H1 (cell line): Measurements from ENCODE around the gene MECR. TPM values are rescaled to one million over a fixed set of nuclear protein-coding genes. Genes with fewer than 3 reads are reported as not detected.

ENCODE experiments used
- CTCF ChIA-PET: fragments of 300-600 bp; sonication (Branson Sonifier 250); formaldehyde crosslinking; loops from one replicate; lab custom pipeline; 2021; ENCODE audit not compliant: partially characterized antibody; lab: Charles Lee
- POLR2A ChIA-PET: fragments of 300-600 bp; sonication (Branson Sonifier 250); formaldehyde crosslinking; loops from one replicate; lab custom pipeline; 2021; ENCODE audit warnings: inconsistent platforms; ENCODE audit not compliant: partially characterized antibody; lab: Charles Lee
- DNase-seq, 2 experiments: peaks; one replicate each; pipeline versions ENCODE4 v3.0.0 to v3.0.0-alpha.2; 2010 to 2022; ENCODE audit warnings: low spot score in 2 of 2, low read depth in 1 of 2, mixed read lengths in 1 of 2
- FAIRE-seq: peaks from 2 replicates; lab custom pipeline; 2011; peaks lifted over from hg19 to GRCh38; lab: Jason Lieb, UNC
- H2AFZ ChIP-seq: 2 replicates; pipeline ENCODE4 v1.8.1; 2012; ENCODE audit warnings: low read length, inconsistent platforms
- H2AK5ac ChIP-seq: 2 replicates; pipeline ENCODE4 v1.6.1; 2013; ENCODE audit warnings: low read depth, low read length
- H2BK120ac ChIP-seq: replicated peaks from 2 replicates; pipeline ENCODE3; 2013; ENCODE audit warnings: low read depth, low read length, inconsistent platforms
- H2BK12ac ChIP-seq: 2 replicates; pipeline ENCODE4 v1.6.1; 2013; ENCODE audit warnings: low read depth, low read length
- H2BK15ac ChIP-seq: 2 replicates; pipeline ENCODE4 v1.6.1; 2013; ENCODE audit warnings: low read length
- H2BK20ac ChIP-seq: 2 replicates; pipeline ENCODE4 v1.6.1; 2013; ENCODE audit warnings: low read length
- H2BK5ac ChIP-seq: 2 replicates; pipeline ENCODE4 v1.6.1; 2013; ENCODE audit warnings: low read depth, low read length
- H3K14ac ChIP-seq: 2 replicates; pipeline ENCODE4 v1.6.1; 2013; ENCODE audit warnings: inconsistent platforms; ENCODE audit not compliant: insufficient read length
- H3K18ac ChIP-seq: 2 replicates; pipeline ENCODE4 v1.6.1; 2013; ENCODE audit warnings: low read length; ENCODE audit errors: extremely low read depth
- H3K23ac ChIP-seq: 2 replicates; pipeline ENCODE4 v1.6.1; 2013; ENCODE audit warnings: inconsistent platforms; ENCODE audit not compliant: insufficient read length
- H3K23me2 ChIP-seq: 2 replicates; pipeline ENCODE4 v1.6.1; 2013; ENCODE audit warnings: low read depth, low read length
- H3K27ac ChIP-seq: 2 replicates; pipeline ENCODE4 v1.6.1; 2011; ENCODE audit warnings: low read depth, low read length, inconsistent platforms
- H3K27me3 ChIP-seq, 4 experiments: replicated peaks in 1 of 4; 1 replicate in 1 of 4; 2 replicates in 3 of 4; pipeline versions ENCODE4 v1.6.1 to v1.8.1; 2011 to 2013; ENCODE audit warnings: low read length in 3 of 4, mild to moderate bottlenecking in 3 of 4, inconsistent platforms in 2 of 4, mixed read lengths in 2 of 4, moderate library complexity in 1 of 4; ENCODE audit not compliant: control insufficient read depth in 3 of 4, insufficient read depth in 3 of 4; ENCODE audit errors: extremely low read depth in 1 of 4
- H3K36me3 ChIP-seq, 4 experiments: 2 replicates each; pipeline versions ENCODE4 v1.6.1 to v1.8.1; 2011 to 2013; ENCODE audit warnings: mild to moderate bottlenecking in 4 of 4, low read length in 3 of 4, moderate library complexity in 2 of 4, control low read depth in 1 of 4, inconsistent platforms in 1 of 4; ENCODE audit not compliant: insufficient read depth in 4 of 4, control insufficient read depth in 2 of 4
- H3K4ac ChIP-seq: replicated peaks from 2 replicates; pipeline ENCODE3; 2013; ENCODE audit warnings: low read length, low read depth, mixed read lengths, inconsistent platforms; ENCODE audit not compliant: insufficient read length
- H3K4me1 ChIP-seq, 4 experiments: replicated peaks in 1 of 4; 1 replicate in 1 of 4; 2 replicates in 3 of 4; pipeline versions ENCODE4 v1.6.1 to v1.8.1; 2011 to 2013; ENCODE audit warnings: low read length in 3 of 4, inconsistent platforms in 2 of 4, mixed read lengths in 1 of 4; ENCODE audit not compliant: insufficient read depth in 4 of 4, control insufficient read depth in 3 of 4
- H3K4me2 ChIP-seq, 2 experiments: 2 replicates each; pipeline versions ENCODE4 v1.6.1 to v1.8.1; 2011 to 2013; ENCODE audit warnings: low read depth in 2 of 2, low read length in 2 of 2, control low read depth in 1 of 2, inconsistent platforms in 1 of 2, mild to moderate bottlenecking in 1 of 2; ENCODE audit not compliant: insufficient read depth in 1 of 2
- H3K4me3 ChIP-seq, 4 experiments: fragments of 200-600, 300-600 bp in 1 of 4; sonication (generic), shearing (Covaris generic), sonication (Bioruptor Twin) in 1 of 4; 2 replicates each; pipeline versions ENCODE4 v1.5.1 to v1.8.1; 2011 to 2016; ENCODE audit warnings: low read length in 4 of 4, low read depth in 3 of 4, control low read depth in 2 of 4, inconsistent platforms in 2 of 4, mild to moderate bottlenecking in 2 of 4, mixed read lengths in 1 of 4, moderate library complexity in 1 of 4; ENCODE audit not compliant: insufficient read depth in 2 of 4; ENCODE audit errors: extremely low read depth in 1 of 4
- H3K56ac ChIP-seq: replicated peaks from 2 replicates; pipeline ENCODE3; 2013; ENCODE audit warnings: low read depth, mild to moderate bottlenecking, mixed read lengths, low read length, inconsistent platforms; ENCODE audit not compliant: insufficient read length
- H3K79me1 ChIP-seq: 2 replicates; pipeline ENCODE4 v1.6.1; 2013; ENCODE audit warnings: low read depth, low read length, control low read depth
- H3K79me2 ChIP-seq, 2 experiments: 2 replicates each; pipeline versions ENCODE4 v1.6.1 to v1.8.1; 2012 to 2013; ENCODE audit warnings: low read length in 2 of 2, mild to moderate bottlenecking in 2 of 2, inconsistent platforms in 1 of 2; ENCODE audit not compliant: insufficient read depth in 2 of 2, control insufficient read depth in 1 of 2
- H3K9ac ChIP-seq, 4 experiments: replicated peaks in 1 of 4; 1 replicate in 1 of 4; 2 replicates in 3 of 4; pipeline versions ENCODE4 v1.6.1 to v1.8.1; 2011 to 2013; ENCODE audit warnings: low read depth in 3 of 4, low read length in 3 of 4, control low read depth in 2 of 4, mild to moderate bottlenecking in 2 of 4, moderate library complexity in 2 of 4, inconsistent platforms in 1 of 4; ENCODE audit errors: extremely low read depth in 1 of 4
- H3K9me3 ChIP-seq, 2 experiments: 2 replicates each; pipeline versions ENCODE4 v1.6.1 to v1.8.1; 2012 to 2013; ENCODE audit warnings: mild to moderate bottlenecking in 2 of 2, moderate library complexity in 2 of 2, control low read depth in 1 of 2, inconsistent platforms in 1 of 2, low read depth in 1 of 2, low read length in 1 of 2, mixed read lengths in 1 of 2; ENCODE audit not compliant: insufficient read depth in 2 of 2
- H4K20me1 ChIP-seq, 2 experiments: replicated peaks in 1 of 2; 2 replicates each; pipeline versions ENCODE3 to v1.8.1; 2011 to 2013; ENCODE audit warnings: inconsistent platforms in 2 of 2, low read length in 2 of 2, mild to moderate bottlenecking in 1 of 2; ENCODE audit not compliant: insufficient read depth in 2 of 2, control insufficient read depth in 1 of 2
- H4K5ac ChIP-seq: 2 replicates; pipeline ENCODE4 v1.6.1; 2013; ENCODE audit warnings: low read length, low read depth, mixed read lengths, inconsistent platforms; ENCODE audit not compliant: insufficient read length
- H4K8ac ChIP-seq: 2 replicates; pipeline ENCODE4 v1.8.0; 2013; ENCODE audit warnings: mild to moderate bottlenecking, moderate library complexity, low read length, inconsistent platforms; ENCODE audit not compliant: insufficient read depth; ENCODE audit errors: extremely low read depth
- H4K91ac ChIP-seq: replicated peaks from 2 replicates; pipeline ENCODE3; 2013; ENCODE audit warnings: low read length, mixed read lengths, inconsistent platforms; ENCODE audit not compliant: insufficient read length
- BACH1 ChIP-seq: IDR thresholded peaks from 2 replicates; pipeline ENCODE4 v1.6.1; 2012; ENCODE audit warnings: low read length, improper control_type of control experiment
- CBX8 ChIP-seq: fragments of 300-800, 300-1000 bp; sonication (generic); IDR thresholded peaks from 2 replicates; pipeline ENCODE4 v1.7.1; 2016; ENCODE audit warnings: low read depth, low read length, borderline replicate concordance
- POLR2AphosphoS5 ChIP-seq: IDR thresholded peaks from 2 replicates; pipeline ENCODE4 v1.6.1; 2011; ENCODE audit warnings: low read depth, low read length
- RAD21 ChIP-seq, 2 experiments: IDR thresholded peaks in 1 of 2; conservative IDR thresholded peaks in 1 of 2; 2 replicates each; pipeline ENCODE4 v1.6.1; 2011; ENCODE audit warnings: low read depth in 2 of 2, low read length in 2 of 2, improper control_type of control experiment in 1 of 2, inconsistent platforms in 1 of 2, mild to moderate bottlenecking in 1 of 2, moderate library complexity in 1 of 2
- RXRA ChIP-seq: IDR thresholded peaks from 2 replicates; pipeline ENCODE4 v1.6.1; 2011; ENCODE audit warnings: low read depth, mild to moderate bottlenecking, low read length, moderate library complexity; ENCODE audit not compliant: insufficient read depth
- WGBS, 2 experiments: shearing (Covaris generic) in 1 of 2; methylation state at CpG; one replicate each; pipeline versions ENCODE4 v1.1.6 to v1.1.7; 2013 to 2015; ENCODE audit warnings: low lambda C conversion rate in 2 of 2, mixed read lengths in 2 of 2, inconsistent platforms in 1 of 2, low coverage in 1 of 2, missing lambda C conversion rate in 1 of 2; ENCODE audit not compliant: insufficient replicate concordance in 2 of 2, insufficient coverage in 1 of 2, insufficient read length in 1 of 2; ENCODE audit errors: extremely low coverage in 1 of 2, missing lambda C conversion rate in 1 of 2; 5-methylcytosine and 5-hydroxymethylcytosine counted together
- polyA plus RNA-seq, 7 experiments: library from polyadenylated mRNA; depleted of rRNA in 3 of 7; stranded (reverse) in 5 of 7; unstranded in 2 of 7; fragments of >200 nt in 5 of 7; fragments of 200-250 nt in 2 of 7; gene quantifications; 1 replicate in 5 of 7; 2 replicates in 1 of 7; 4 replicates in 1 of 7; pipeline versions ENCODE4 v1.2.1 to v1.2.3, GENCODE V29; 2011 to 2013; ENCODE audit warnings: missing spikeins in 2 of 7, mixed read lengths in 2 of 7
- total RNA-seq: library from RNA; stranded (reverse); fragmentation: NEBNext Ultra II Directional; extraction: Animal tissue kit (Norgen Biotek cat#: 25700); gene quantifications from 2 replicates; pipeline ENCODE4 v1.2.1, GENCODE V29; 2021
- TF ChIP-seq, protein P1 (sequence below): IDR thresholded peaks from 2 replicates; pipeline ENCODE4 v1.6.1; 2012; ENCODE audit warnings: inconsistent platforms

MECR gene
- total and polyA plus RNA-seq, 2 of the 8 experiments (the other 6 are each of a cell fraction or from before 2014, with no cell fraction given), result 24.2 to 24.4 TPM

DNA sequence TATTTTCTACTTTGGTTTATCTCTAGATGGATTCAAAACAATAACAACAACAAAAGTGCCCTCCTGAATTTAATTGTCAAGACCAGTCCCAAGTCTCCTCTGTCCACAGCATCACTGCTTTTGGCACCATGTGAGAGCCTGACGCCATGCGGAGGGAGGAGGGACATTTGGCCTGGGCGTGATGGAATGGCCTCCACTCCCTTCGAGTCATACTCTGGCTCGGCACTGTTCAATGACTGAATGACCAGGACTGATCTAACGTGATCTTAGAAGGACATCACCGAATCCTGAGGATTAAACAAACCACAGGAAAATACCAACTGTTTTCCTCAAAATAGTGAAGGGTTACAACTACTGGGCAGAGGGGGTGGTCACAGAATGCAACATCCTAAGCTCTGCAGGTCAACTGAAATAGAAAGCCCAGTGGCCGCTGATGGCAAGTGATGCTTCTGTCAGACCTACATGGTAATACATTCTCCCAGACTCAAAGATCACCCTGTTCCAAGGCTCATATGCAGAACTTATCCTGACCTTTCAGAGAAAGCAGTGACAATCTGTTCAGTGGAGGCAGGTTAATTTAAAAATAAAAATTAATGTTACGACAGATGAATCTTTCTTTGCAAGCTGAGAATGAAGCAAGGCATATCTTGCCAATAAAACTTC lies 68.1 kb downstream of the MECR start:
- peak overlapping the region; percentile 80 for H4K91ac ChIP-seq
- H3K27me3 ChIP-seq, result no peaks in the 10 kb centered on the region
- POLR2A ChIA-PET, result interaction anchor here (1.0 to 1.7 kb wide), 3 partner anchors 9 to 24 kb away, joined by 3 to 6 read pairs (median 4); partner anchors contain the start of gene SRSF4

More for the DNA sequence above, 68.1 kb downstream of the MECR start:
- Histone ChIP-seq H4K20me1 (peaks cover 0 to 5% of the 10 kb centered on the region in 2 experiments), H3K18ac (peak overlapping the region; percentile 52), H3K14ac (peak overlapping the region; percentile 71), H3K9ac (no peak overlapping the region), H3K79me2 (peaks cover 5 to 73% of the 10 kb centered on the region in 2 experiments; a peak in 3 of 4 replicates), H3K4me1 (peaks cover 15 to 37% (median 20%) of the 10 kb centered on the region in 4 experiments), H3K36me3 (peaks cover 6 to 56% (median 14%) of the 10 kb centered on the region in 4 experiments), H3K23me2 (no peaks in the 10 kb centered on the region), H2BK20ac (no peak overlapping the region), H3K27ac (no peak overlapping the region), H2AK5ac (peak overlapping the region; percentile 42; the same call in 1 of the 2 replicates), H3K79me1 (peaks cover 4% of the 10 kb centered on the region), H3K56ac (no peak overlapping the region), H2BK15ac (no peak overlapping the region), H2BK120ac (no peak overlapping the region), H3K4me3 (no peak overlapping the region), H3K9me3 (no peaks in the 10 kb centered on the region), H3K4ac (no peak overlapping the region), H3K23ac (no peak overlapping the region), H2AFZ (no peak overlapping the region), H2BK5ac (peak overlapping the region; percentile 36; the same call in 1 of the 2 replicates), H4K8ac (no peak overlapping the region), H2BK12ac (0 out of 2 replicates have a peak overlapping the region, but pooled peaks have one; percentile 12), H4K5ac (no peak overlapping the region), H3K4me2 (no peak overlapping the region; a peak in 1 of 4 replicates)
- DNase-seq, result peak in 1 of 2 experiments; percentile 41
- 92% methylated on average over 9 of the region's 9 CpGs; no CpG with 5 or more reads in 1 of the 2 experiments for WGBS, 2 experiments
- CTCF ChIA-PET, result interaction anchor here (0.8 to 3.3 kb wide), 4 partner anchors 8 to 411 kb away, joined by 3 to 12 read pairs (median 4); no protein-coding TSS in a partner anchor
- TF ChIP-seq, protein P1, sequence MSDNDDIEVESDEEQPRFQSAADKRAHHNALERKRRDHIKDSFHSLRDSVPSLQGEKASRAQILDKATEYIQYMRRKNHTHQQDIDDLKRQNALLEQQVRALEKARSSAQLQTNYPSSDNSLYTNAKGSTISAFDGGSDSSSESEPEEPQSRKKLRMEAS, result peak; percentile 23; the same call in 1 of the 2 replicates
- TF ChIP-seq CBX8 (no peak), RXRA (no peak), BACH1 (no peak), RAD21 (IDR thresholded peaks at IDR 0.05 in 1 of 2, conservative IDR thresholded peaks at IDR 0.05 in 1 of 2; ENCODE audit: low read depth in 2 of 2, low read length in 2 of 2) (no peak), POLR2AphosphoS5 (no peak)
- no peak for FAIRE-seq
